Measurements from ENCODE around the gene VWA3B. TPM values are rescaled to one million over a fixed set of nuclear protein-coding genes. Genes with fewer than 3 reads are reported as not detected.
A peak's percentile ranks its signal among the peaks of the same experiment; 100 is the strongest.

The VWA3B gene
- total RNA-seq, 1 donor, result not detected

GRCh38 chr2:98219152-98219551 is 132.2 kb downstream of the VWA3B start:
- Histone ChIP-seq H3K27me3 (ENCODE audit: insufficient read depth, low read length) (no peaks in the 10 kb centered on the region), H4K20me1 (ENCODE audit: insufficient read depth, low read length) (no peaks in the 10 kb centered on the region), H3K4me1 (ENCODE audit: insufficient read depth, low read length) (no peaks in the 10 kb centered on the region), H3K4me2 (ENCODE audit: insufficient read depth, low read length) (no peak overlapping the region), H3K79me2 (ENCODE audit: insufficient read depth, low read length) (no peaks in the 10 kb centered on the region), H3K36me3 (ENCODE audit: insufficient read depth, low read length) (no peaks in the 10 kb centered on the region), H3K4me3 (ENCODE audit: insufficient read depth, low read length) (no peak overlapping the region), H3K9me3 (ENCODE audit: low read depth, low read length) (no peaks in the 10 kb centered on the region), H2AFZ (ENCODE audit: low read length) (no peak overlapping the region), H3K27ac (ENCODE audit: low read depth, low read length) (no peak overlapping the region)
- DNase-seq (ENCODE audit: insufficient read length, low spot score, missing footprints), result no peak
- no peak for TF ChIP-seq CTCF (IDR thresholded peaks at IDR 0.05; ENCODE audit: extremely low read depth, low read depth, low read length)

- no peak for DNase-seq (ENCODE audit: insufficient read length, low spot score, missing footprints)
- H3K27ac ChIP-seq (ENCODE audit: low read depth, low read length), result no peak overlapping the region
- H3K27me3 ChIP-seq (ENCODE audit: insufficient read depth, low read length), result peaks cover 16% of the 10 kb centered on the region
- H4K20me1 ChIP-seq (ENCODE audit: insufficient read depth, low read length), result no peaks in the 10 kb centered on the region
- H3K4me2 ChIP-seq (ENCODE audit: insufficient read depth, low read length), result no peak overlapping the region
- no peaks in the 10 kb centered on the region for H3K9me3 ChIP-seq (ENCODE audit: low read depth, low read length)
- no peaks in the 10 kb centered on the region for H3K36me3 ChIP-seq (ENCODE audit: insufficient read depth, low read length)
- H2AFZ ChIP-seq (ENCODE audit: low read length), result no peak overlapping the region
- no peaks in the 10 kb centered on the region for H3K4me1 ChIP-seq (ENCODE audit: insufficient read depth, low read length)
- no peak for TF ChIP-seq CTCF (IDR thresholded peaks at IDR 0.05; ENCODE audit: extremely low read depth, low read depth, low read length)
- no peak overlapping the region for H3K4me3 ChIP-seq (ENCODE audit: insufficient read depth, low read length)
- H3K79me2 ChIP-seq (ENCODE audit: insufficient read depth, low read length), result no peaks in the 10 kb centered on the region
Observed at GRCh38 chr2:98233941-98234340, 147.0 kb downstream of the VWA3B start.

- Histone ChIP-seq H2AFZ (ENCODE audit: low read length) (no peak overlapping the region), H3K4me3 (ENCODE audit: insufficient read depth, low read length) (no peak overlapping the region), H4K20me1 (ENCODE audit: insufficient read depth, low read length) (no peaks in the 10 kb centered on the region), H3K27ac (ENCODE audit: low read depth, low read length) (no peak overlapping the region), H3K4me1 (ENCODE audit: insufficient read depth, low read length) (no peaks in the 10 kb centered on the region), H3K36me3 (ENCODE audit: insufficient read depth, low read length) (no peaks in the 10 kb centered on the region), H3K27me3 (ENCODE audit: insufficient read depth, low read length) (peaks cover 16% of the 10 kb centered on the region), H3K4me2 (ENCODE audit: insufficient read depth, low read length) (no peak overlapping the region), H3K9me3 (ENCODE audit: low read depth, low read length) (no peaks in the 10 kb centered on the region), H3K79me2 (ENCODE audit: insufficient read depth, low read length) (no peaks in the 10 kb centered on the region)
- peak; percentile 8 for TF ChIP-seq CTCF (IDR thresholded peaks at IDR 0.05; ENCODE audit: extremely low read depth, low read depth, low read length)
- no peak for DNase-seq (ENCODE audit: insufficient read length, low spot score, missing footprints)
Observed at GRCh38 chr2:98234776-98235175, 147.8 kb downstream of the VWA3B start.

DNA sequence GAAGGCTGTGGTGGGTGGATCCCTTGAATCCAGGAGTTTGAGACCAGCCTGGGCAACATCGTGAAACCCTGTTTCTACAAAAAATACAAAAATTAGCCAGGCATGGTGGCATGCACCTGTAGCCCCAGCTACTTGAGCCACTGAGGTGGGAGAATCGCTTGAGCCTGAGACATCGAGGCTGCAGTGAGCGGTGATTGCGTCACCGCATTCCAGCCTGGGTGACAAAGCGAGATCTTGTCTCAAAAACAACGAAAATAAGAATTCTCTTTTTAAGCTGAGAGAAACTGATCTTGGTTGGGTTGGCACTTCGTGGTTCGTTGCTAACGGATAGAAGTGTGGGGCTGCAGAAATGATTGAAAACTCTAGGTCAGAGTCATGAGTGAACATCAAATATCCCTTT is 150.0 kb downstream of the VWA3B start:
- no peak overlapping the region for H3K27ac ChIP-seq (ENCODE audit: low read depth, low read length)
- H3K27me3 ChIP-seq (ENCODE audit: insufficient read depth, low read length), result peaks cover 18% of the 10 kb centered on the region
- no peaks in the 10 kb centered on the region for H3K9me3 ChIP-seq (ENCODE audit: low read depth, low read length)
- H3K4me1 ChIP-seq (ENCODE audit: insufficient read depth, low read length), result no peaks in the 10 kb centered on the region
- no peak for DNase-seq (ENCODE audit: insufficient read length, low spot score, missing footprints)
- no peaks in the 10 kb centered on the region for H4K20me1 ChIP-seq (ENCODE audit: insufficient read depth, low read length)
- no peaks in the 10 kb centered on the region for H3K79me2 ChIP-seq (ENCODE audit: insufficient read depth, low read length)
- no peaks in the 10 kb centered on the region for H3K36me3 ChIP-seq (ENCODE audit: insufficient read depth, low read length)
- TF ChIP-seq CTCF (IDR thresholded peaks at IDR 0.05; ENCODE audit: extremely low read depth, low read depth, low read length), result no peak
- H3K4me3 ChIP-seq (ENCODE audit: insufficient read depth, low read length), result no peak overlapping the region
- H3K4me2 ChIP-seq (ENCODE audit: insufficient read depth, low read length), result no peak overlapping the region
- no peak overlapping the region for H2AFZ ChIP-seq (ENCODE audit: low read length)
